ENCODE data around the gene PRKN. TPM values are rescaled to one million over a fixed set of nuclear protein-coding genes. Genes with fewer than 3 reads are reported as not detected.

The PRKN gene
- total RNA-seq, 1 donor from 2014 or later = 5.7 TPM

- no peak for DNase-seq (ENCODE audit: low spot score)
- Mint-ChIP-seq H3K4me1 (ENCODE audit: low read depth) (peaks cover 35% of the 10 kb centered on the region), H3K36me3 (ENCODE audit: low read depth) (no peaks in the 10 kb centered on the region), H3K27me3 (ENCODE audit: low read depth) (no peaks in the 10 kb centered on the region), H3K9me3 (ENCODE audit: low read depth) (no peaks in the 10 kb centered on the region), H3K4me3 (ENCODE audit: unreplicated experiment) (no peak overlapping the region), H3K27ac (ENCODE audit: unreplicated experiment) (no peak overlapping the region)
- TF ChIP-seq CTCF (IDR thresholded peaks at IDR 0.05) = no peak
Measured at GRCh38 chr6:162157167-162157870, 570.2 kb downstream of the PRKN start.

- H3K9me3 Mint-ChIP-seq (ENCODE audit: low read depth) = no peaks in the 10 kb centered on the region
- H3K27ac Mint-ChIP-seq (ENCODE audit: unreplicated experiment) = no peak overlapping the region
- H3K36me3 Mint-ChIP-seq (ENCODE audit: low read depth) = no peaks in the 10 kb centered on the region
- H3K4me3 Mint-ChIP-seq (ENCODE audit: unreplicated experiment) = no peak overlapping the region
- TF ChIP-seq CTCF (IDR thresholded peaks at IDR 0.05) = no peak
- DNase-seq (ENCODE audit: low spot score) = no peak
- peaks cover 47% of the 10 kb centered on the region for H3K4me1 Mint-ChIP-seq (ENCODE audit: low read depth)
- no peaks in the 10 kb centered on the region for H3K27me3 Mint-ChIP-seq (ENCODE audit: low read depth)
Measured at GRCh38 chr6:162156146-162156545, 571.4 kb downstream of the PRKN start.

GRCh38 chr6:162154930-162155329 lies 572.6 kb downstream of the PRKN start:
- Mint-ChIP-seq H3K36me3 (ENCODE audit: low read depth) (no peaks in the 10 kb centered on the region), H3K27me3 (ENCODE audit: low read depth) (no peaks in the 10 kb centered on the region), H3K4me1 (ENCODE audit: low read depth) (peaks cover 59% of the 10 kb centered on the region), H3K9me3 (ENCODE audit: low read depth) (no peaks in the 10 kb centered on the region), H3K27ac (ENCODE audit: unreplicated experiment) (no peak overlapping the region), H3K4me3 (ENCODE audit: unreplicated experiment) (no peak overlapping the region)
- TF ChIP-seq CTCF (IDR thresholded peaks at IDR 0.05) = no peak
- no peak for DNase-seq (ENCODE audit: low spot score)

GRCh38 chr6:162154001-162154400 lies 573.6 kb downstream of the PRKN start:
- no peak overlapping the region for H3K27ac Mint-ChIP-seq (ENCODE audit: unreplicated experiment)
- H3K36me3 Mint-ChIP-seq (ENCODE audit: low read depth) = no peaks in the 10 kb centered on the region

GRCh38 chr6:162153120-162153519 lies 574.4 kb downstream of the PRKN start:
- no peaks in the 10 kb centered on the region for H3K36me3 Mint-ChIP-seq (ENCODE audit: low read depth)
- no peak overlapping the region for H3K4me3 Mint-ChIP-seq (ENCODE audit: unreplicated experiment)
- TF ChIP-seq CTCF (IDR thresholded peaks at IDR 0.05) = no peak
- H3K27ac Mint-ChIP-seq (ENCODE audit: unreplicated experiment) = no peak overlapping the region
- H3K27me3 Mint-ChIP-seq (ENCODE audit: low read depth) = no peaks in the 10 kb centered on the region
- DNase-seq (ENCODE audit: low spot score) = no peak
- H3K9me3 Mint-ChIP-seq (ENCODE audit: low read depth) = no peaks in the 10 kb centered on the region
- peaks cover 60% of the 10 kb centered on the region for H3K4me1 Mint-ChIP-seq (ENCODE audit: low read depth)

More at GRCh38 chr6:162154001-162154400, 573.6 kb downstream of the PRKN start:
- Mint-ChIP-seq H3K27me3 (ENCODE audit: low read depth) (no peaks in the 10 kb centered on the region), H3K4me1 (ENCODE audit: low read depth) (peaks cover 60% of the 10 kb centered on the region), H3K9me3 (ENCODE audit: low read depth) (no peaks in the 10 kb centered on the region), H3K4me3 (ENCODE audit: unreplicated experiment) (no peak overlapping the region)
- no peak for TF ChIP-seq CTCF (IDR thresholded peaks at IDR 0.05)
- no peak for DNase-seq (ENCODE audit: low spot score)
